Neural cell (in vitro differentiated cells): ENCODE measurements around the gene LRSAM1. TPM values are rescaled to one million over a fixed set of nuclear protein-coding genes. Genes with fewer than 3 reads are reported as not detected.

ENCODE experiments used
- H2AFZ ChIP-seq: fragments of 200-600, 300-800 bp; sonication (generic), shearing (Covaris generic); 2 replicates; pipeline ENCODE4 v1.6.0; 2014; ENCODE audit warnings: low read depth, mild to moderate bottlenecking, antibody characterized with exemption, low read length, moderate library complexity
- H3F3A ChIP-seq: fragments of 200-600 bp; shearing (Covaris generic); 2 replicates; pipeline ENCODE4 v1.6.1; 2016; ENCODE audit warnings: mild to moderate bottlenecking, moderate library complexity, mixed read lengths, antibody characterized with exemption, low read length; ENCODE audit not compliant: insufficient read depth, poor library complexity, severe bottlenecking
- H3K27ac ChIP-seq: fragments of 200-600, 300-800 bp; sonication (generic), shearing (Covaris generic); 2 replicates; pipeline ENCODE4 v1.5.1; 2014; ENCODE audit warnings: mild to moderate bottlenecking, low read length, moderate library complexity
- H3K27me3 ChIP-seq: fragments of 300-800, 200-600 bp; sonication (generic), shearing (Covaris generic); 2 replicates; pipeline ENCODE4 v1.6.0; 2014; ENCODE audit warnings: mild to moderate bottlenecking, low read depth, low read length, moderate library complexity; ENCODE audit not compliant: insufficient read depth
- H3K36me3 ChIP-seq: fragments of 300-800, 200-600 bp; sonication (generic), shearing (Covaris generic); 2 replicates; pipeline ENCODE4 v1.5.1; 2014; ENCODE audit warnings: mild to moderate bottlenecking, antibody characterized with exemption, low read length, moderate library complexity; ENCODE audit not compliant: insufficient read depth
- H3K4me2 ChIP-seq: fragments of 300-800, 200-600 bp; sonication (generic), shearing (Covaris generic); 2 replicates; pipeline ENCODE4 v1.6.0; 2014; ENCODE audit warnings: mild to moderate bottlenecking, low read length
- H3K4me3 ChIP-seq: fragments of 300-800, 200-600 bp; sonication (generic), shearing (Covaris generic); 2 replicates; pipeline ENCODE4 v1.5.1; 2014; ENCODE audit warnings: mild to moderate bottlenecking, low read length, moderate library complexity
- H3K79me2 ChIP-seq: fragments of 200-600 bp; shearing (Covaris generic); replicated peaks from 2 replicates; pipeline ENCODE4 v1.6.0; 2014; ENCODE audit warnings: mild to moderate bottlenecking, low read length, moderate library complexity; ENCODE audit not compliant: insufficient read depth
- H3K9ac ChIP-seq: fragments of 300-800, 200-600 bp; sonication (generic), shearing (Covaris generic); 2 replicates; pipeline ENCODE4 v1.6.1; 2016; ENCODE audit warnings: mild to moderate bottlenecking, low read length, mixed read lengths
- H3K9me2 ChIP-seq: fragments of 200-600 bp; shearing (Covaris generic); 2 replicates; pipeline ENCODE4 v1.6.1; 2016; ENCODE audit warnings: mild to moderate bottlenecking, low read length, mixed read lengths; ENCODE audit not compliant: insufficient read depth
- H3K9me3 ChIP-seq: fragments of 200-600, 300-800 bp; sonication (generic), shearing (Covaris generic); 2 replicates; pipeline ENCODE4 v1.6.1; 2016; ENCODE audit warnings: mild to moderate bottlenecking, mixed run types, low read length, moderate library complexity, mixed read lengths
- H4K20me1 ChIP-seq: fragments of 200-600 bp; shearing (Covaris generic); 2 replicates; pipeline ENCODE4 v1.6.1; 2016; ENCODE audit warnings: mild to moderate bottlenecking, mixed run types; ENCODE audit not compliant: insufficient read depth
- CTCF ChIP-seq: fragments of 450-650 bp; IDR thresholded peaks from 2 replicates; pipeline ENCODE4 v1.5.1; 2014; ENCODE audit warnings: antibody characterized with exemption, mild to moderate bottlenecking, moderate library complexity; ENCODE audit not compliant: poor library complexity, severe bottlenecking
- EP300 ChIP-seq: fragments of 450-650 bp; conservative IDR thresholded peaks from 2 replicates; pipeline ENCODE4 v1.6.1; 2014; ENCODE audit warnings: antibody characterized with exemption, mild to moderate bottlenecking, moderate library complexity; ENCODE audit not compliant: poor library complexity, severe bottlenecking
- EZH2 ChIP-seq: fragments of 200-600, 300-800 bp; shearing (Covaris generic), sonication (generic); IDR thresholded peaks from 2 replicates; pipeline ENCODE4 v1.6.1; 2014; ENCODE audit warnings: antibody characterized with exemption, low read length, borderline replicate concordance, mild to moderate bottlenecking; ENCODE audit not compliant: insufficient read depth, poor library complexity, severe bottlenecking
- MXI1 ChIP-seq: fragments of 450-650 bp; conservative IDR thresholded peaks from 2 replicates; pipeline ENCODE4 v1.6.1; 2014; ENCODE audit warnings: antibody characterized with exemption, mild to moderate bottlenecking; ENCODE audit not compliant: poor library complexity, severe bottlenecking
- POLR2AphosphoS5 ChIP-seq: IDR thresholded peaks from 2 replicates; pipeline ENCODE4 v1.6.1; 2012
- RAD21 ChIP-seq: fragments of 450-650 bp; conservative IDR thresholded peaks from 2 replicates; pipeline ENCODE4 v1.6.1; 2014; ENCODE audit warnings: antibody characterized with exemption, mild to moderate bottlenecking, moderate library complexity
- REST ChIP-seq: IDR thresholded peaks from 2 replicates; pipeline ENCODE4 v1.6.1; 2012; ENCODE audit warnings: borderline replicate concordance
- SMC3 ChIP-seq: fragments of 450-650 bp; conservative IDR thresholded peaks from 2 replicates; pipeline ENCODE4 v1.6.1; 2014; ENCODE audit warnings: antibody characterized with exemption, mild to moderate bottlenecking, moderate library complexity; ENCODE audit not compliant: poor library complexity
- TAF1 ChIP-seq: IDR thresholded peaks from 2 replicates; pipeline ENCODE4 v1.6.1; 2012; ENCODE audit warnings: low read depth
- polyA plus RNA-seq: library from polyadenylated mRNA; depleted of rRNA; stranded (reverse); fragments of >200 nt; gene quantifications from 2 replicates; pipeline ENCODE4 v1.2.3, GENCODE V29; 2014

LRSAM1 gene
- polyA plus RNA-seq, 1 donor from 2014 or later, result 21.6 TPM

GRCh38 chr9:127458921-127459320, 7.6 kb downstream of the LRSAM1 start:
- H3K9me3 ChIP-seq, result no peaks in the 10 kb centered on the region
- H3K9ac ChIP-seq, result no peak overlapping the region
- H3K4me2 ChIP-seq, result no peak overlapping the region
- no peaks in the 10 kb centered on the region for H3K9me2 ChIP-seq
- no peak overlapping the region for H2AFZ ChIP-seq
- H3K4me3 ChIP-seq, result no peak overlapping the region
- H3K27ac ChIP-seq, result no peak overlapping the region
- H4K20me1 ChIP-seq, result no peaks in the 10 kb centered on the region
- TF ChIP-seq MXI1 (no peak), EP300 (no peak), CTCF (no peak), TAF1 (no peak), EZH2 (no peak), SMC3 (no peak), RAD21 (no peak), REST (no peak), POLR2AphosphoS5 (no peak)
- no peaks in the 10 kb centered on the region for H3K36me3 ChIP-seq
- no peaks in the 10 kb centered on the region for H3F3A ChIP-seq
- H3K27me3 ChIP-seq, result no peaks in the 10 kb centered on the region
- no peaks in the 10 kb centered on the region for H3K79me2 ChIP-seq

- Histone ChIP-seq H3K9me3 (no peaks in the 10 kb centered on the region), H3K36me3 (no peaks in the 10 kb centered on the region), H3K27me3 (no peaks in the 10 kb centered on the region), H3K9ac (no peak overlapping the region), H3K79me2 (no peaks in the 10 kb centered on the region), H4K20me1 (no peaks in the 10 kb centered on the region), H3K4me2 (no peak overlapping the region), H3K9me2 (no peaks in the 10 kb centered on the region), H3F3A (no peaks in the 10 kb centered on the region), H2AFZ (no peak overlapping the region), H3K27ac (no peak overlapping the region), H3K4me3 (no peak overlapping the region)
- TF ChIP-seq EZH2 (no peak), REST (no peak), MXI1 (no peak), CTCF (no peak), EP300 (no peak), SMC3 (no peak), TAF1 (no peak), RAD21 (no peak), POLR2AphosphoS5 (no peak)
Observed at GRCh38 chr9:127463382-127463781, 12.1 kb downstream of the LRSAM1 start.
